GM12873 (cell line): ENCODE data around the gene HIBADH.

Source experiments
- TF ChIP-seq, protein P1 (sequence below): IDR thresholded peaks from 2 replicates; pipeline ENCODE4 v1.5.1; 2012; ENCODE audit warnings: low read depth, mild to moderate bottlenecking, moderate library complexity, low read length, control low read depth; ENCODE audit not compliant: insufficient read depth; ENCODE audit errors: missing control alignments

The HIBADH gene

DNA sequence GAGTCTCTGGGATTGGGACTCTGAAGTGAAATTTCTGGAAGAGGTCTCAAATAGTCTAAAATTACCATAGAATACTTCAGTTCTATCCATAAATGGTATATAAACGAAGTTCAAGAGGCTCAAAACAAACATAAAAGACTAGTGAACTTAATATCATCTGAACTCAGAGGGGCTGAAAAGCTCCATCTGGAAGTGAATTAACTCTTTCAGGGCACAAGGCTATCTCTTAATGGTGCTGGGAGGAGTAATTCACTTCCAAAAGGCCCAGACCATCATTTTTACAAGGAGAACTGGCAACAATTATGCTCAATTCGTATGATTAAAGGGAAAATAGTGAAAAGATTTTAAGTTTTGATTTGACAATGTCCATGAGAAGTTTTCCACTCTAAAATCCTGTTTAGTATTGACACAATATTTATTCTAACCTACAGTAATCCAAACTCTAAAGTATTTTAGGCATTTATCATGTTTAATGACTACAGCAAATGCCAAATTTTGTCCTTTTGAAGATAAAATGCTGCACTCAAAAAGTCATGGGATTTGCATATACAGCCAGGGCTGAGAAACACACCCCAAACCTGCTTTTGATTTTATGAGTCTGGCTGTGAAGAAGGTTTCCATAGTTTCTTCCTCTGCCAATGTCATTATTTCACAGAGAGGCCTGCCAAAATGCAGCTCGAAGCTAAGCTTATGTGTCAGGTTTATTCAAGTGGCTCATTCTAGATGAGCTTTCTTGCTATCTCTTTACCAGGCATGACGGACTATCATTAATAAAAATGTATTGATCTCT is 143.9 kb downstream of the HIBADH start:
- TF ChIP-seq, protein P1, sequence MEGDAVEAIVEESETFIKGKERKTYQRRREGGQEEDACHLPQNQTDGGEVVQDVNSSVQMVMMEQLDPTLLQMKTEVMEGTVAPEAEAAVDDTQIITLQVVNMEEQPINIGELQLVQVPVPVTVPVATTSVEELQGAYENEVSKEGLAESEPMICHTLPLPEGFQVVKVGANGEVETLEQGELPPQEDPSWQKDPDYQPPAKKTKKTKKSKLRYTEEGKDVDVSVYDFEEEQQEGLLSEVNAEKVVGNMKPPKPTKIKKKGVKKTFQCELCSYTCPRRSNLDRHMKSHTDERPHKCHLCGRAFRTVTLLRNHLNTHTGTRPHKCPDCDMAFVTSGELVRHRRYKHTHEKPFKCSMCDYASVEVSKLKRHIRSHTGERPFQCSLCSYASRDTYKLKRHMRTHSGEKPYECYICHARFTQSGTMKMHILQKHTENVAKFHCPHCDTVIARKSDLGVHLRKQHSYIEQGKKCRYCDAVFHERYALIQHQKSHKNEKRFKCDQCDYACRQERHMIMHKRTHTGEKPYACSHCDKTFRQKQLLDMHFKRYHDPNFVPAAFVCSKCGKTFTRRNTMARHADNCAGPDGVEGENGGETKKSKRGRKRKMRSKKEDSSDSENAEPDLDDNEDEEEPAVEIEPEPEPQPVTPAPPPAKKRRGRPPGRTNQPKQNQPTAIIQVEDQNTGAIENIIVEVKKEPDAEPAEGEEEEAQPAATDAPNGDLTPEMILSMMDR: no peak

DNA sequence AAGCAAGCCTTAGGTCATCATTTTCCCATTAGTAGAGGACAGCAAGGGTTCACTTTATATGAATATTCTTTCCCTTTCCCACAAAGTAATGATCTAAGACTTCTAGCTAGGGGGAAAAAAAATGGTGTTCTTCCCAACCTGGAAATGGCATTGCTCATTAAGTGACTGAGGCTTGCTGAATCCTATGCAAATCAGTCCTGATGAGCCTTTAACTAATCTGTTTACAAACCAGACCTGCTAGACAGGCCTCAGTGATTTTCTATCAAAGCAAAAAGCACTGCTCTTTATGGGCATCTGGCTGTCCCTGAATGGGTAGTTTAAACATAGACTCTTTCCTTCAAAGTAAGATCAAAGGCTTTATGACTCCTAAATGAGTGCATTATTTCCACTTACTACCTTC is 146.3 kb downstream of the HIBADH start:
- TF ChIP-seq, protein P1: no peak

DNA sequence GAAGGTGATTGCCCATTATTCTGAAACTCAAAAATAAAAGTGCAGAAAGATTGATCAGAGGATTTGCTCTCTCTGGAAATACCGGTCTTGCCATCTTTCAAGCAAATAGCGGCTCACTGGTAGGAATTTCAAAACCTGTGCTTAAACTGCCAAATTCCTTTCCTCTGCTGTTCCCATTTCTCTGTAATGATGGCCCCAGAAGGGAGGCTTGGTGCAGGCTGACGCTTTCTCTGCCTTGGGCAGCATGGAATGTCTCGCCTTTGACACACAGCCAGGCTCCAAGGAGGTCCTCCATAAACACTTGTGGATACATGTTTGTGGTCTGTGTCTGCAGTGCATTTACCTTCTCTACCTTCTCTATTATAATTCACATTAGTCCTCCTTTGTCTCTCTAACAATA is 146.8 kb downstream of the HIBADH start:
- TF ChIP-seq, protein P1: no peak

DNA sequence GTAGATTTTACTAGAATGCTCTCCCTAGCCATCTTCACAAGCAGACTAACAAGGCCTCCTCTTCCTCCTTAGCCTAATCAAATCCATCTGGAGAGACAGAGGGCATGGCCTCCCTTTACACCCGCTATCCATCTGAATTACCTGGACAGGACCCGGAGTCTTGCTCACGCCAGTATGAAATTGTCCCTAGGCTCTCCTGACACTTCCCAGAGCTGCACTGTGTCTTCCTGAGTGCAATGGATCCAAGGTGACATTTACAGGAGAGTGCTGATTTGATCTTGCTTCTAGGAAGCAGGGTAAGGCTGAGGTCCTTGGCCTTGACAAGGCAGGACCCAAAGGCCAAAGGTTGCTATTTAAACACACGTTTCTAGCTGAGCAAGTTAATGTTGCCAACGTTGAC is 147.8 kb downstream of the HIBADH start:
- TF ChIP-seq, protein P1: no peak

DNA sequence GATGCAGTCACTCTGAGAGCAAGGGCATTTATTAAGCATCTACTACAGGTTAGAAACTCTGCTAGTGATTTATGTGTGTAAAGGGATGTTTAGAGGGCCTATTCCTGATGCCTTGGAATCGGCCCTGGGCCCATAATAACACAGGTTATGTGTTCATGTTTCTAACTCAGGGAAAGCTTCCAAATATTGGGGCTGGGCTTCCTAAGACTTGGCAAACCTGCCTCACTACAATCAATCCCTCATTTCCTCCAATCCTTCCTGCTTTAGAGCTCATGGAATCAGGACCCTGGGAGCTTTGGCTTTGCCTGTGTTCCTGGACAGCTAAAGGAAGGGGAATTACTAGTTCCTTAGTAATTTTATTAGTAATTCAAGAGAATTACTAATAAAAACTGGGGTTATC is 148.8 kb downstream of the HIBADH start:
- TF ChIP-seq, protein P1: no peak

DNA sequence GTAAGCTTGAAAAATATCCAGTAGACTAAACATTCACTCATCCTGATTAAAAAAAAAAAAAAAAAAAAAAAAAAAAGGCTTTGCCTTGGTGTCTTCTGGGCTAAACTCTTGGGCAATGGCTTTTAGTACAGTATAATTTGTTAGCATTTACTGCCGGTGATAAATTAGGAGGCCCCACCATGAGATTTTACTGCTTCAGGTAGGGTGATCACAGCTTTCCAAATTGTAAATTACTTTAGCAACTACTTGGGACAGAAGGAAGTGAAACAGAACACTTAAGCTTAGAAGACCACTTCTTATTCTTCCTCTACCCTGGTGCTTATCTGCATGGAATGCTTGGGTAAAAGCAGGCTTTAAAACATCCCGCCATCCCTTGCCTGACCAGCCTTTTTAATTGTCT is 152.1 kb downstream of the HIBADH start:
- TF ChIP-seq, protein P1: no peak

DNA sequence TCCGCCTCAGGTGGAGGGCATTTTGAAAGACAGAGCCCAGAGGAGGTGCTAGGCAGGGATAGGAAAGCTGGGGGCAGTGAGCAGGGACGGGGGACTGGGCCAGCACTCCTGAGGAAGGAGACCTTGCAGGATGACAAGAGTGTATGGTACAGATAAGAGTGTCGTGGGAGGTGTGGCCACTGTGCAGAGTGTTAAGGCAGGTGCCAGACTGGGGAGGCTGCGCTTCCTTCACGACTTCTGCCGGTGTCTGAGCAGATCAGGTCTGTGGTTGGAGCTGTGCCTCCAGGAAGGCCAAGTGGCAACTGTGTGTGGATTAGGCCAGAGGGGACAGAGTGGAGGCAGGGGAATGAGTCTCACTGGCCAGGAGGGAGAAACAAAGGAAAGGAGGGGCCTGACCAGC is 161.7 kb downstream of the HIBADH start:
- TF ChIP-seq, protein P1: no peak
